Liver (tissue), 9 donors: Measurements from ENCODE around the gene KCNK10. TPM values are rescaled to one million over a fixed set of nuclear protein-coding genes. Genes with fewer than 3 reads are reported as not detected.

Experiments
- DNase-seq: peaks from one replicate; pipeline ENCODE4 v3.0.0-alpha.2; 2017; ENCODE audit warnings: low spot score
- H3K27ac ChIP-seq, 2 donors: one replicate each; pipeline ENCODE4 v1.7.0; 2013; ENCODE audit warnings: inconsistent platforms in 2 of 2, low read length in 2 of 2, control low read depth in 1 of 2, low read depth in 1 of 2, mild to moderate bottlenecking in 1 of 2
- H3K27me3 ChIP-seq, 4 donors: one replicate each; pipeline versions ENCODE4 v1.6.1 to v1.7.0; 2013; ENCODE audit warnings: low read length in 3 of 4, inconsistent platforms in 1 of 4, mild to moderate bottlenecking in 1 of 4, moderate library complexity in 1 of 4; ENCODE audit not compliant: control insufficient read depth in 4 of 4, insufficient read depth in 4 of 4
- H3K36me3 ChIP-seq, 4 donors: one replicate each; pipeline versions ENCODE4 v1.6.1 to v1.7.0; 2013; ENCODE audit warnings: low read length in 3 of 4, mild to moderate bottlenecking in 3 of 4, low read depth in 1 of 4, moderate library complexity in 1 of 4; ENCODE audit not compliant: control insufficient read depth in 4 of 4, insufficient read depth in 3 of 4
- H3K4me1 ChIP-seq, 4 donors: one replicate each; pipeline versions ENCODE4 v1.6.1 to v1.7.0; 2013; ENCODE audit warnings: low read length in 3 of 4, mild to moderate bottlenecking in 3 of 4, moderate library complexity in 1 of 4; ENCODE audit not compliant: control insufficient read depth in 4 of 4, insufficient read depth in 4 of 4
- H3K4me3 ChIP-seq, 3 donors: one replicate each; pipeline versions ENCODE4 v1.6.1 to v1.7.0; 2013; ENCODE audit warnings: low read length in 3 of 3, control low read depth in 1 of 3, low read depth in 1 of 3, mild to moderate bottlenecking in 1 of 3
- H3K9ac ChIP-seq, 2 donors: one replicate each; pipeline ENCODE4 v1.7.0; 2013; ENCODE audit warnings: low read length in 2 of 2, mild to moderate bottlenecking in 2 of 2, moderate library complexity in 2 of 2, control low read depth in 1 of 2, low read depth in 1 of 2
- H3K9me3 ChIP-seq, 4 donors: one replicate each; pipeline versions ENCODE4 v1.6.1 to v1.7.0; 2013; ENCODE audit warnings: low read length in 3 of 4; ENCODE audit not compliant: control insufficient read depth in 4 of 4
- CTCF ChIP-seq: fragments of 150-350 bp; IDR thresholded peaks from 2 replicates; pipeline ENCODE4 v1.5.1; 2017; ENCODE audit warnings: improper control_type of control experiment, low read depth, low read length; ENCODE audit not compliant: missing input control
- EGR1 ChIP-seq, 2 donors: IDR thresholded peaks; 2 replicates each; pipeline ENCODE4 v1.6.1; 2016 to 2018; ENCODE audit warnings: antibody characterized with exemption in 2 of 2, low read depth in 2 of 2
- FOXA1 ChIP-seq: IDR thresholded peaks from 2 replicates; pipeline ENCODE4 v1.6.1; 2016; ENCODE audit warnings: antibody characterized with exemption
- GABPA ChIP-seq, 2 donors: IDR thresholded peaks in 1 of 2; conservative IDR thresholded peaks in 1 of 2; 2 replicates each; pipeline ENCODE4 v1.6.1; 2016; ENCODE audit warnings: antibody characterized with exemption in 2 of 2, mild to moderate bottlenecking in 1 of 2, moderate library complexity in 1 of 2
- HNF4A ChIP-seq, 2 donors: conservative IDR thresholded peaks; 2 replicates each; pipeline ENCODE4 v1.6.1; 2016; ENCODE audit warnings: antibody characterized with exemption in 2 of 2, mild to moderate bottlenecking in 2 of 2
- NR2F2 ChIP-seq: IDR thresholded peaks from 2 replicates; pipeline ENCODE4 v1.6.1; 2016; ENCODE audit warnings: antibody characterized with exemption
- RAD21 ChIP-seq, 2 donors: IDR thresholded peaks; 2 replicates each; pipeline ENCODE4 v1.6.1; 2016; ENCODE audit warnings: antibody characterized with exemption in 2 of 2, mild to moderate bottlenecking in 2 of 2
- RXRA ChIP-seq, 2 donors: IDR thresholded peaks; 2 replicates each; pipeline ENCODE4 v1.6.1; 2017 to 2018; ENCODE audit warnings: antibody characterized with exemption in 2 of 2, mild to moderate bottlenecking in 1 of 2
- WGBS: extraction: QIAGEN DNeasy Blood & Tissue Kit; methylation state at CpG from one replicate; pipeline ENCODE4 v1.1.7; 2013; 5-methylcytosine and 5-hydroxymethylcytosine counted together
- polyA plus RNA-seq, 2 donors: library from polyadenylated mRNA; stranded (reverse) in 1 of 2; unstranded in 1 of 2; fragments of 200-250 nt in 1 of 2; fragments of >200 nt in 1 of 2; fragmentation: Nextera tagmentation in 1 of 2; extraction: Ambion mirVana in 1 of 2; gene quantifications; one replicate each; pipeline versions ENCODE4 v1.2.1 to v1.2.3, GENCODE V29; 2013 to 2015
- total RNA-seq, 2 donors: library from RNA; depleted of rRNA; stranded (reverse); fragments of >200 nt; gene quantifications; one replicate each; pipeline ENCODE4 v1.2.3, GENCODE V29; 2014
- TF ChIP-seq, protein P1 (sequence below): IDR thresholded peaks from 2 replicates; pipeline ENCODE4 v1.6.1; 2016; ENCODE audit warnings: antibody characterized with exemption
- TF ChIP-seq, protein P2 (sequence below): IDR thresholded peaks from 2 replicates; pipeline ENCODE4 v1.6.1; 2016; ENCODE audit warnings: antibody characterized with exemption, mild to moderate bottlenecking
- donor health status: healthy.
- donor health status: healthy.
- donor health status: healthy.
- donor health status: healthy.
- donor health status: healthy.

The KCNK10 gene
- total and polyA plus RNA-seq, 4 donors, result 0.05 TPM; not detected in 3

DNA sequence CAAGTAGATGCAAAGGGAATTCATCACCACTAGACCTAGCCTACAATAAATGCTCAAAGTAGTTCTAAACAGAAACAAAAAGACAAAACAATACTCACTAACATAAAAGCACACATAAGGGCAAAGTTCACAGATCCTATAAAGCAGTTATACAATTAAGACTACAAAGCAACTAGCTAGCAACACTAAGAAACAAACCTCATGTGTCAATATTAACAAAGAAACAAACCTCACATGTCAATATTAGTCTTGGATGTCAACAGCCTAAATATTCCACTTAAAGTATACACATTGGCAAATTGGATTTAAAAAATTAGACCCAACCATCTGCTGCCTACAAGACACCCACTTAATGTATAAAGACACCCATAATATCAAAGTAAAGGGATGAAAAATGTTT is 152.7 kb downstream of the KCNK10 start:
- peaks cover 0 to 5% (median 0%) of the 10 kb centered on the region in 4 donors for H3K9me3 ChIP-seq
- no peak overlapping the region for H3K9ac ChIP-seq
- TF ChIP-seq, protein P1, sequence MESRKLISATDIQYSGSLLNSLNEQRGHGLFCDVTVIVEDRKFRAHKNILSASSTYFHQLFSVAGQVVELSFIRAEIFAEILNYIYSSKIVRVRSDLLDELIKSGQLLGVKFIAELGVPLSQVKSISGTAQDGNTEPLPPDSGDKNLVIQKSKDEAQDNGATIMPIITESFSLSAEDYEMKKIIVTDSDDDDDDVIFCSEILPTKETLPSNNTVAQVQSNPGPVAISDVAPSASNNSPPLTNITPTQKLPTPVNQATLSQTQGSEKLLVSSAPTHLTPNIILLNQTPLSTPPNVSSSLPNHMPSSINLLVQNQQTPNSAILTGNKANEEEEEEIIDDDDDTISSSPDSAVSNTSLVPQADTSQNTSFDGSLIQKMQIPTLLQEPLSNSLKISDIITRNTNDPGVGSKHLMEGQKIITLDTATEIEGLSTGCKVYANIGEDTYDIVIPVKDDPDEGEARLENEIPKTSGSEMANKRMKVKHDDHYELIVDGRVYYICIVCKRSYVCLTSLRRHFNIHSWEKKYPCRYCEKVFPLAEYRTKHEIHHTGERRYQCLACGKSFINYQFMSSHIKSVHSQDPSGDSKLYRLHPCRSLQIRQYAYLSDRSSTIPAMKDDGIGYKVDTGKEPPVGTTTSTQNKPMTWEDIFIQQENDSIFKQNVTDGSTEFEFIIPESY, result no peak
- TF ChIP-seq RXRA (IDR thresholded peaks at IDR 0.05) (no peak), GABPA (IDR thresholded peaks at IDR 0.05 in 1 of 2, conservative IDR thresholded peaks at IDR 0.05 in 1 of 2) (no peak)
- H3K27ac ChIP-seq, result no peak overlapping the region
- no peaks in the 10 kb centered on the region for H3K36me3 ChIP-seq
- no peak overlapping the region for H3K4me3 ChIP-seq
- no peaks in the 10 kb centered on the region for H3K27me3 ChIP-seq
- DNase-seq, result no peak
- peaks cover 0 to 4% (median 2%) of the 10 kb centered on the region in 4 donors for H3K4me1 ChIP-seq

DNA sequence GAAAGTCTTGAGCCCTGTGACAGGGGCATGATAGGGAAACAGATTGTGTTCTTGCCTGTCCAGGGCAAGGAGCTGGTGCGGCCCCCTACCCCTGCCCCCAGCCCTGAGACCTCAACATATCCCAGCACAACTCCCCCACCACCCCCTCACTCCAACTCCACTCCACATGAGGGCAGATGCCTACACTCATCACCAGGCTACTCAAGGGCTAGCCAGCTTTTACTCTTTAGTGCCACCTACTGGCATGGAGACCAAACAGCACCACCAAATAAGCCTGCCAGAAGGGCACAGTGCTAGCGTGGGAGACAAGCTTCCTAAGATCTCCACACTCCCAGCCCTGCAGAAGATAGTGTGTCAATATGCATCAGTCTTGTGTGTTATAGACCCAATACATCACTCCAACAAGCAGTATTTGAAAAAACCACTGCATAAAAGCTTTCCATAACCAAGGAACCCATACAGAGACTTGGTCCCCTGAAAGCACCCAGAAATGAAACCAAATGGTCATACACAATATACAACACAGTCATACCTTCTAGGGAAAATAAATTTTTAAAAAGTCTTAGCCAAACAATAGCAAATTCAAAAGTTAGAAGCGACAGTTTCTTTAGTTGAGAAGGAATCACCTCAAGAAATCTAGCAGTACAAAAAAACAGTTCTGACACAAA is 154.4 kb downstream of the KCNK10 start:
- peak; percentile 56 for DNase-seq
- H3K4me1 ChIP-seq, result peaks cover 0 to 4% (median 2%) of the 10 kb centered on the region in 4 donors
- TF ChIP-seq, protein P2, sequence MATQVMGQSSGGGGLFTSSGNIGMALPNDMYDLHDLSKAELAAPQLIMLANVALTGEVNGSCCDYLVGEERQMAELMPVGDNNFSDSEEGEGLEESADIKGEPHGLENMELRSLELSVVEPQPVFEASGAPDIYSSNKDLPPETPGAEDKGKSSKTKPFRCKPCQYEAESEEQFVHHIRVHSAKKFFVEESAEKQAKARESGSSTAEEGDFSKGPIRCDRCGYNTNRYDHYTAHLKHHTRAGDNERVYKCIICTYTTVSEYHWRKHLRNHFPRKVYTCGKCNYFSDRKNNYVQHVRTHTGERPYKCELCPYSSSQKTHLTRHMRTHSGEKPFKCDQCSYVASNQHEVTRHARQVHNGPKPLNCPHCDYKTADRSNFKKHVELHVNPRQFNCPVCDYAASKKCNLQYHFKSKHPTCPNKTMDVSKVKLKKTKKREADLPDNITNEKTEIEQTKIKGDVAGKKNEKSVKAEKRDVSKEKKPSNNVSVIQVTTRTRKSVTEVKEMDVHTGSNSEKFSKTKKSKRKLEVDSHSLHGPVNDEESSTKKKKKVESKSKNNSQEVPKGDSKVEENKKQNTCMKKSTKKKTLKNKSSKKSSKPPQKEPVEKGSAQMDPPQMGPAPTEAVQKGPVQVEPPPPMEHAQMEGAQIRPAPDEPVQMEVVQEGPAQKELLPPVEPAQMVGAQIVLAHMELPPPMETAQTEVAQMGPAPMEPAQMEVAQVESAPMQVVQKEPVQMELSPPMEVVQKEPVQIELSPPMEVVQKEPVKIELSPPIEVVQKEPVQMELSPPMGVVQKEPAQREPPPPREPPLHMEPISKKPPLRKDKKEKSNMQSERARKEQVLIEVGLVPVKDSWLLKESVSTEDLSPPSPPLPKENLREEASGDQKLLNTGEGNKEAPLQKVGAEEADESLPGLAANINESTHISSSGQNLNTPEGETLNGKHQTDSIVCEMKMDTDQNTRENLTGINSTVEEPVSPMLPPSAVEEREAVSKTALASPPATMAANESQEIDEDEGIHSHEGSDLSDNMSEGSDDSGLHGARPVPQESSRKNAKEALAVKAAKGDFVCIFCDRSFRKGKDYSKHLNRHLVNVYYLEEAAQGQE, result no peak
- TF ChIP-seq CTCF (peak; percentile 86), RAD21 (IDR thresholded peaks at IDR 0.05) (peak; percentile 86 to 90), HNF4A (conservative IDR thresholded peaks at IDR 0.05) (no peak), FOXA1 (no peak), GABPA (IDR thresholded peaks at IDR 0.05 in 1 of 2, conservative IDR thresholded peaks at IDR 0.05 in 1 of 2) (no peak)
- no peak overlapping the region for H3K9ac ChIP-seq
- H3K36me3 ChIP-seq, result no peaks in the 10 kb centered on the region
- 55% methylated on average over 3 of the region's 3 CpGs for WGBS
- H3K27ac ChIP-seq, result no peak overlapping the region
- no peaks in the 10 kb centered on the region for H3K27me3 ChIP-seq
- no peak overlapping the region for H3K4me3 ChIP-seq
- peaks cover 0 to 5% (median 0%) of the 10 kb centered on the region in 4 donors for H3K9me3 ChIP-seq

GRCh38 chr14:88168025-88168424 is 155.0 kb downstream of the KCNK10 start:
- WGBS, result 88% methylated on average over 7 of the region's 7 CpGs
- TF ChIP-seq, protein P1, result no peak
- TF ChIP-seq NR2F2 (no peak), RXRA (IDR thresholded peaks at IDR 0.05) (no peak), EGR1 (IDR thresholded peaks at IDR 0.05; ENCODE audit: low read depth in 2 of 2) (no peak), RAD21 (IDR thresholded peaks at IDR 0.05) (no peak)
- Histone ChIP-seq H3K4me1 (peaks cover 0 to 4% (median 2%) of the 10 kb centered on the region in 4 donors), H3K36me3 (no peaks in the 10 kb centered on the region), H3K27ac (no peak overlapping the region), H3K27me3 (no peaks in the 10 kb centered on the region), H3K9ac (no peak overlapping the region), H3K9me3 (peaks cover 0 to 5% (median 0%) of the 10 kb centered on the region in 4 donors), H3K4me3 (no peak overlapping the region)
- no peak for DNase-seq
